Caco-2 (cell line): ENCODE data around the gene LRRC3B. TPM values are rescaled to one million over a fixed set of nuclear protein-coding genes. Genes with fewer than 3 reads are reported as not detected.

Experiments
- BruUV-seq: library from RNA; stranded (reverse); fragments of 400-500 nt; replicated peaks from 2 replicates; lab custom pipeline; 2021; lab: Mats Ljungman, UMichigan
- CTCF ChIA-PET: fragments of 300-600 bp; sonication (Branson Sonifier 250); formaldehyde crosslinking; loops from one replicate; lab custom pipeline; 2022; ENCODE audit warnings: antibody characterized with exemption; lab: Charles Lee
- POLR2A ChIA-PET: fragments of 300-600 bp; sonication (Branson Sonifier 250); formaldehyde crosslinking; loops from one replicate; lab custom pipeline; 2022; ENCODE audit warnings: antibody characterized with exemption; lab: Charles Lee
- DNase-seq, 2 experiments: peaks; one replicate each; pipeline versions ENCODE4 v3.0.0 to v3.0.0-alpha.2; 2020 to 2022
- H3K27me3 ChIP-seq: replicated peaks from 2 replicates; pipeline ENCODE4 v1.6.0; 2011; ENCODE audit warnings: low read length; ENCODE audit not compliant: control insufficient read depth, insufficient read depth
- H3K36me3 ChIP-seq: 2 replicates; pipeline ENCODE4 v1.5.1; 2011; ENCODE audit warnings: low read length; ENCODE audit not compliant: control insufficient read depth, insufficient read depth
- H3K4me1 ChIP-seq: fragments of 250-450 bp; sonication (Bioruptor Pico); 2 replicates; pipeline ENCODE4 v1.5.1; 2020; ENCODE audit warnings: mild to moderate bottlenecking
- H3K4me3 ChIP-seq: 2 replicates; pipeline ENCODE4 v1.5.1; 2011; ENCODE audit warnings: low read depth, mild to moderate bottlenecking, control low read depth, low read length
- H3K9me3 ChIP-seq: fragments of 250-450 bp; sonication (Bioruptor Pico); 2 replicates; pipeline ENCODE4 v1.5.1; 2020; ENCODE audit warnings: mild to moderate bottlenecking, moderate library complexity
- H3K27ac Mint-ChIP-seq: one replicate; pipeline ENCODE4 v1.8.0; 2022; ENCODE audit warnings: mixed read lengths; ENCODE audit not compliant: unreplicated experiment
- H3K27me3 Mint-ChIP-seq: one replicate; pipeline ENCODE4 v1.8.0; 2022; ENCODE audit warnings: mixed read lengths; ENCODE audit not compliant: insufficient read depth, unreplicated experiment
- H3K36me3 Mint-ChIP-seq: one replicate; pipeline ENCODE4 v1.8.0; 2022; ENCODE audit warnings: mild to moderate bottlenecking, mixed read lengths; ENCODE audit not compliant: insufficient read depth, unreplicated experiment
- H3K4me1 Mint-ChIP-seq: one replicate; pipeline ENCODE4 v1.8.0; 2022; ENCODE audit warnings: low read depth, mixed read lengths; ENCODE audit not compliant: unreplicated experiment
- H3K4me3 Mint-ChIP-seq: one replicate; pipeline ENCODE4 v1.8.0; 2022; ENCODE audit warnings: mild to moderate bottlenecking, moderate library complexity, mixed read lengths; ENCODE audit not compliant: unreplicated experiment
- H3K9me3 Mint-ChIP-seq: one replicate; pipeline ENCODE4 v1.8.0; 2022; ENCODE audit warnings: mixed read lengths; ENCODE audit not compliant: unreplicated experiment
- CTCF ChIP-seq, 2 experiments: fragments of 200-600 bp in 1 of 2; IDR thresholded peaks; 1 replicate in 1 of 2; 2 replicates in 1 of 2; pipeline versions ENCODE4 v1.5.1 to v1.8.0; 2011 to 2022; ENCODE audit warnings: antibody characterized with exemption in 1 of 2, control low read depth in 1 of 2, inconsistent platforms in 1 of 2, low read depth in 1 of 2, low read length in 1 of 2, mild to moderate bottlenecking in 1 of 2, moderate library complexity in 1 of 2; ENCODE audit not compliant: insufficient read depth in 1 of 2, severe bottlenecking in 1 of 2, unreplicated experiment in 1 of 2
- intact Hi-C: fragments of 100-400 bp; cut with micrococcal nuclease; formaldehyde crosslinking; loops from one replicate; pipeline ENCODE4 v1.10.0; 2022; ENCODE audit not compliant: unreplicated experiment
- total RNA-seq: library from RNA; stranded (reverse); gene quantifications from 2 replicates; pipeline ENCODE4 v1.2.3, GENCODE V29; 2022

LRRC3B gene
- total RNA-seq, 1 experiment from 2014 or later, result not detected

DNA sequence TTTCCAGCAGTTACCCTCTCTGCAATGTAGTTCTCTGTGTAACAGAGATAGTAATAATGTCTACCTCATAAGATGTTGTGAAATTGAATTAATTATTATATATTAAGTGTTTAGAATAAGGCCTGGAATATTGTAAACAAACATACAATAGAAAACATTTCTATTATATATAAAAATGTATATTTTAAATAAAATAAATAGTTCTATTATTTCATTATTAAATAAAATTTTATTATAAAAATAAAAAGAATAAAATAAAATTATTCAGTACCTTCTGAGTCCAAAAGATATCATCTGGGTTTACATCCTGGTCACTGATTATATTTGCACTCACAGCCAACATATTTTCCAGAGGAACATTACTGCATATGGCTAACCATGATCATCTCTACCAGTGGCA lies 135.4 kb downstream of the LRRC3B start:
- Mint-ChIP-seq H3K36me3 (no peaks in the 10 kb centered on the region), H3K27ac (no peak overlapping the region), H3K4me3 (no peak overlapping the region), H3K4me1 (no peaks in the 10 kb centered on the region), H3K27me3 (no peaks in the 10 kb centered on the region), H3K9me3 (no peaks in the 10 kb centered on the region)
- Histone ChIP-seq H3K4me1 (no peaks in the 10 kb centered on the region), H3K9me3 (no peaks in the 10 kb centered on the region), H3K4me3 (no peak overlapping the region), H3K36me3 (no peaks in the 10 kb centered on the region), H3K27me3 (no peaks in the 10 kb centered on the region)
- DNase-seq, result no peak
- ChIA-PET CTCF (no interaction called here), POLR2A (no interaction called here)
- intact Hi-C loops, result no loop called here
- BruUV-seq, result no TSS peak
- TF ChIP-seq CTCF (IDR thresholded peaks at IDR 0.05; ENCODE audit: insufficient read depth in 1 of 2, low read depth in 1 of 2, low read length in 1 of 2, severe bottlenecking in 1 of 2, unreplicated experiment in 1 of 2), result no peak
